ENCODE results near the gene PPP2R1B. TPM values are rescaled to one million over a fixed set of nuclear protein-coding genes. Genes with fewer than 3 reads are reported as not detected.

PPP2R1B gene
- total RNA-seq, 1 donor from 2014 or later, result 24.1 TPM

DNA sequence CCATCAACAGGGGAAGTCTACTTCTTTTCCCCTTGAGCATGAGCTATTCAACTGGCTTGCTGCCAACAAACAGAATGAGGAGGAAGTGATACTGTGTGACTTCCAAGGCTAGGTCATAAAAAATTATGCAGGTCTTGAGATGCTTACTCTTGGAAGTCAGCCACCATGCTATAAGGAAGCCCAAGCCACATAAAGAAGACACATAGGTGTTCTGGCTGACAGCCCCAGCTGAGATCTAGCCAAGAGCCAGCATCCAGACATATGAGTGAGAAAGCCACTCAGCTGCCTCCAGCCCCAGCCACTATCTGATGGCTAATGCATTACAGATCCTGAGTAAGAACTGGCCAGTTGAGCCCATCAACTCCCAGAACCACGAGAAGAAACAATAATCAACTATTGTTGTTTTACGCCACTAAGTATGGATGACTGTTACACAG lies 31.0 kb upstream of the PPP2R1B start:
- DNase-seq, result no peak
- Histone ChIP-seq H3K4me1 (no peaks in the 10 kb centered on the region), H3K27ac (no peak overlapping the region), H3K27me3 (ENCODE audit: low read depth) (no peaks in the 10 kb centered on the region), H3K36me3 (peaks cover 4% of the 10 kb centered on the region), H3K9me3 (no peaks in the 10 kb centered on the region), H3K4me3 (no peak overlapping the region)
- peak; percentile 35 to 53 for ATAC-seq
- intact Hi-C loops (cut with DNase I), result no loop called here
- TF ChIP-seq, protein P1, sequence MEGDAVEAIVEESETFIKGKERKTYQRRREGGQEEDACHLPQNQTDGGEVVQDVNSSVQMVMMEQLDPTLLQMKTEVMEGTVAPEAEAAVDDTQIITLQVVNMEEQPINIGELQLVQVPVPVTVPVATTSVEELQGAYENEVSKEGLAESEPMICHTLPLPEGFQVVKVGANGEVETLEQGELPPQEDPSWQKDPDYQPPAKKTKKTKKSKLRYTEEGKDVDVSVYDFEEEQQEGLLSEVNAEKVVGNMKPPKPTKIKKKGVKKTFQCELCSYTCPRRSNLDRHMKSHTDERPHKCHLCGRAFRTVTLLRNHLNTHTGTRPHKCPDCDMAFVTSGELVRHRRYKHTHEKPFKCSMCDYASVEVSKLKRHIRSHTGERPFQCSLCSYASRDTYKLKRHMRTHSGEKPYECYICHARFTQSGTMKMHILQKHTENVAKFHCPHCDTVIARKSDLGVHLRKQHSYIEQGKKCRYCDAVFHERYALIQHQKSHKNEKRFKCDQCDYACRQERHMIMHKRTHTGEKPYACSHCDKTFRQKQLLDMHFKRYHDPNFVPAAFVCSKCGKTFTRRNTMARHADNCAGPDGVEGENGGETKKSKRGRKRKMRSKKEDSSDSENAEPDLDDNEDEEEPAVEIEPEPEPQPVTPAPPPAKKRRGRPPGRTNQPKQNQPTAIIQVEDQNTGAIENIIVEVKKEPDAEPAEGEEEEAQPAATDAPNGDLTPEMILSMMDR (IDR thresholded peaks at IDR 0.05), result no peak

DNA sequence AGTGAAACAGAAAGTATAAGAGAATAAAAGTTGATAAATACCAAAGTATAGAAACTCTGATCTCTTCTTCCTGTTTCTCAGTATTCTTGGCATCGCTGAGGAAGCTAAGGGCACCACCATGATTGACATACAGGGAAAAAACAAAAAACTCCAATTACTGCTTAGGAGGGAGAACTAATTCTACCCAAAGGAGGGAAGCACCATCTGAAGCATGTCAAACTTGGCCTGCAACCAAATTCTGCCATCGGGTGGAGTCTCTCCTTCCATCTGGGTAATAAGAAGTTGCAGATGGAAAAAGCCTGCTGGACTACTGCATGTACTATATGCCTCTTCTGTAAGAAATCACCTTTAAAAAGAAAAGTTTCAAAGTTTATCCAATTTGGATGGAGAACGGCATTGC lies 30.5 kb upstream of the PPP2R1B start:
- Histone ChIP-seq H3K36me3 (peaks cover 3% of the 10 kb centered on the region), H3K4me1 (no peaks in the 10 kb centered on the region), H3K27me3 (ENCODE audit: low read depth) (no peaks in the 10 kb centered on the region), H3K27ac (peak overlapping the region; percentile 8), H3K4me3 (no peak overlapping the region), H3K9me3 (no peaks in the 10 kb centered on the region)
- intact Hi-C loops (cut with DNase I), result no loop called here
- no peak for DNase-seq
- TF ChIP-seq, protein P1 (IDR thresholded peaks at IDR 0.05), result no peak
- no peak for ATAC-seq

DNA sequence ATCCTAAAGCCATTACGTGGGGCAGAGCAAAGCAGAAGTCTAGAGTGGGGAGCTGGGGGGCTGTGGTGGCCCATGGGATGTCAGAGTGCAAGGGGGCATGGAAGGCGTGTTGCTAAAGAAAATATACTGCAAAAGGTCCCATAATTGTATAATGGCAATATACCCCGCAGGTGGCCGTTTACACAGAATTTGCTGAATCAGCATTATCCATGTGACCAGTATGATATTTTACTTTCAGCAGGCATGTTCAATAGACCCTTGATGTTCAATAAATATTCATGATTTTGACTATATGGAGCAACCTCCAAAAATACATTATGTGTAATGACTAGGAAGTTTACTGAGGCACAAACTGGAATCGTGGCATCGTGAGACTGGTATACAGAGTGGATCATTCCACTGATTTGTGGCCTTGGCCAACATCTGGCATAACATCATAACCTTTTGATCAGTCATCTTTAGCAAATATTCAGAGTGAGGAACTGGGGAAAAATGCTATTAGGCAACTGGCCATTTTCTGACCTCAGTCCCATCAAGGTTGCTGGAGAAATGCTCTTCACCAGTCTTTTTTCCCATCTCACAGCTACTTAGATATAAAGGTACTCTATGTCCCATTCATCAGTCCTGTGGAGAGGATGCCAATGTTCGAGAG lies 29.3 kb upstream of the PPP2R1B start:
- no peaks in the 10 kb centered on the region for H3K4me1 ChIP-seq
- no peak for DNase-seq
- no peak overlapping the region for H3K27ac ChIP-seq
- intact Hi-C loops (cut with DNase I), result no loop called here
- TF ChIP-seq, protein P1 (IDR thresholded peaks at IDR 0.05), result no peak
- ATAC-seq, result no peak
- H3K4me3 ChIP-seq, result no peak overlapping the region
- no peaks in the 10 kb centered on the region for H3K9me3 ChIP-seq
- H3K36me3 ChIP-seq, result peaks cover 7% of the 10 kb centered on the region
- no peaks in the 10 kb centered on the region for H3K27me3 ChIP-seq (ENCODE audit: low read depth)

DNA sequence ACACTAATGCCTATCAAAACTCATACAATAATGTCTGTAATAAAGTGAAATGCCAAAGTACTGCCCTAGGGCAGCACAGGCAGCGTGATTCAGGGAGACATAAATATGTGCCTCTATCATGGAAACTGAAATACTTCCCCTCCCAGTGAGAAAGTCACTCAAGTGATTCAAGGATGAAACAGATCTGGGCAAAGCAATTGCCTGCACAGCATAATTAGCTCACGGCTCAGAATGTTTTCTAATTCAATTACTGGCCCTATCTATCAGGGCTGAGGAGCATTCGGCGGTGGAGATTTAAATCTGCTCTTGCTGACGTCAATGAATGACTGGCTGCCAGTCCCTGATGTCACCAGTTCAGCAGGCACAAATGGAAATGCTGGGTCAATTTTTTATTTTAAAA lies 27.7 kb upstream of the PPP2R1B start:
- no peaks in the 10 kb centered on the region for H3K9me3 ChIP-seq
- no peaks in the 10 kb centered on the region for H3K4me1 ChIP-seq
- H3K4me3 ChIP-seq, result no peak overlapping the region
- ATAC-seq, result no peak
- TF ChIP-seq, protein P1 (IDR thresholded peaks at IDR 0.05), result no peak
- intact Hi-C loops (cut with DNase I), result no loop called here
- DNase-seq, result no peak
- H3K36me3 ChIP-seq, result peaks cover 13% of the 10 kb centered on the region
- H3K27me3 ChIP-seq (ENCODE audit: low read depth), result no peaks in the 10 kb centered on the region
- H3K27ac ChIP-seq, result no peak overlapping the region

DNA sequence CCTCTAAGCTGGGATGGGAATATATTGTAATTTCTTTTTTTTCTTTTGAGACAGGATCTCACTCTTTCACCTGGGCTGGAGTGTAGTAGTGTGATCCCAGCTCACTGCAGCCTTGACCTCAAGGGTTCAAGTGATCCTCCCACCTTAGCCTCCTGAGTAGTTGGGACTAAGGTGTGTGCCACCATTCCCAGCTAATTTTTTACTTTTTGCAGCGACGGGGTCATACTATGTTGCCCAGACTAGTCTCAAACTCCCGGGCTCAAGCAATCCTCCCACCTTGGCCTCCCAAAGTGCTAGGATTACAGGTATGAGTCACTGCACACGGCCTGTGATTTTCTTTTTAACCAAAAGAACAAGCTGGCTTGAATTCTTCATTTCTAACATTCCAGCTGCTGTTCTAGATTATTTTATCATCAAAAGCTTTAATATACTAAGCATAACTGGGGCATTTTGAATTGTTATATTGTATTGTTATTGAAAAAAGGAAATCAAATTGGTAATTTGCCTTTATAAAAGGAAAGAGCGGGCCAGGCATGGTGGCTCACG lies 26.8 kb upstream of the PPP2R1B start:
- TF ChIP-seq, protein P1 (IDR thresholded peaks at IDR 0.05), result no peak
- H3K4me1 ChIP-seq, result no peaks in the 10 kb centered on the region
- no peaks in the 10 kb centered on the region for H3K27me3 ChIP-seq (ENCODE audit: low read depth)
- H3K4me3 ChIP-seq, result no peak overlapping the region
- H3K27ac ChIP-seq, result no peak overlapping the region
- no peak for ATAC-seq
- intact Hi-C loops (cut with DNase I), result no loop called here
- no peak for DNase-seq
- peaks cover 15% of the 10 kb centered on the region for H3K36me3 ChIP-seq
- no peaks in the 10 kb centered on the region for H3K9me3 ChIP-seq
